DMS114 treated with DMSO at 0.1 percent for 48 hours (cell line): ENCODE results near the gene ACSL6.

Experiments used
- DNase-seq: peaks from one replicate; lab custom pipeline; 2025; ENCODE audit not compliant: unreplicated experiment; lab: John Stamatoyannopoulos, UW

Gene ACSL6

DNA sequence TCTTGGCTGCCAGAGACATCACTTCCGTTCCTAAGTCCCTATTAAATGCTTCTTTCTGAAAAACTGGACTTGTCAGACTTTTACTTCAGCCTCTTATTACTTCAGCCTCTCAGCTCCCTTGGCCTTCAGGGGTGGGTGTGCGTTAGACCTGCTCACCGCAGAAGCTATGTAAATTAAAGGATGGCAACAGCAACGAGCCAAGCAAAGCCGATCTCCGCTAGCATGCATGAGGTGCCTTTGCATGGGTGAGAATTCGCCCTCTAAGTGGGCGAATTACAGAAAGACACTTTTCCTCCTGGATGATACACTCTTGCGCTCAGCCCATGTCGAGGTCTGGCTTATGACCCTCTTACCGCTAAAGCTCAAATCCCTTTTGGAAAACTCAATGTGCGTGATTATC lies 38.1 kb upstream of the ACSL6 start:
- no peak for DNase-seq

DNA sequence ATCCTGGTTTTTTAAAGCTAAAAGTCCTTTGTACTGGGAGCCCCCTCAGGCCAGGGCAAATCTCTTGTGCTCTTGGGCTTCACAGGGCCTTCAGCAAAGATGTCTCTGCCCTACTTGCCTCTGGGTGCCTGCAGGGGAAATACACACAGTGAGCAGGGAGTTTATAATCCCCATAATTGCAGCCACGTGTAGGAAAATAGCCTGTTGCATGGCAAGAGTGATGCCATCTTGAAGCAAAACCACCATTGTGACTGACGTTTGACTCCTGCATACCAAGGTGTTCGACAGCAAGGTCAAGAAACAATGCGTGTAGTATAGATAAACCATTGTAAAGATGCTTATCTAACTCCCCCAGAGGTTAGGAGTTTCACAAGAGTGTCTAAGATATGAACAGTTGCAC lies 37.6 kb upstream of the ACSL6 start:
- no peak for DNase-seq

DNA sequence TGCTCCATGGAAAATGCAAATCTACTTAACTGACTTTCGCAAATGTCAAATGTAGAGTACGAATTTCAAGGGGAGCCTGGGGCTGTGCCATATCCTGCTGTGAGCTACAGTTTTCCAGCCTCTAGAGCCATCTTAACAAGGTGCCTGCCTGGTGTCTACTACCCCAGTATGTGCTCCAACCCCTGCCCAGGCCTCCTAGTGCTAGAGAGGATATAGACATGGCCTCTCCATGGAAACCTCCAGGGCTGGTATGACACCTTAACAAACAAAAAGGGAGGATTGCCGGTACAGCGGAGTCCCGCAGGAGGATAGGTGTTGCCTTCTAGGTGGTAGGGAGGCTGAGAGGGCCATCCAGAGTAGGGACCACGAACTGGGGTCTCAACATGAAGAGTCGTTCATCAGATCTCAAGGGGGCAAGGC lies 35.4 kb upstream of the ACSL6 start:
- no peak for DNase-seq

- no peak for DNase-seq
Measured at GRCh38 chr5:132044207-132044606, 32.7 kb upstream of the ACSL6 start.

GRCh38 chr5:132037353-132037752 lies 25.9 kb upstream of the ACSL6 start:
- no peak for DNase-seq

- DNase-seq = no peak
Measured at GRCh38 chr5:132033122-132033521, 21.7 kb upstream of the ACSL6 start.

GRCh38 chr5:132032196-132032595 lies 20.7 kb upstream of the ACSL6 start:
- no peak for DNase-seq

GRCh38 chr5:132030610-132031009 lies 19.2 kb upstream of the ACSL6 start:
- no peak for DNase-seq

DNA sequence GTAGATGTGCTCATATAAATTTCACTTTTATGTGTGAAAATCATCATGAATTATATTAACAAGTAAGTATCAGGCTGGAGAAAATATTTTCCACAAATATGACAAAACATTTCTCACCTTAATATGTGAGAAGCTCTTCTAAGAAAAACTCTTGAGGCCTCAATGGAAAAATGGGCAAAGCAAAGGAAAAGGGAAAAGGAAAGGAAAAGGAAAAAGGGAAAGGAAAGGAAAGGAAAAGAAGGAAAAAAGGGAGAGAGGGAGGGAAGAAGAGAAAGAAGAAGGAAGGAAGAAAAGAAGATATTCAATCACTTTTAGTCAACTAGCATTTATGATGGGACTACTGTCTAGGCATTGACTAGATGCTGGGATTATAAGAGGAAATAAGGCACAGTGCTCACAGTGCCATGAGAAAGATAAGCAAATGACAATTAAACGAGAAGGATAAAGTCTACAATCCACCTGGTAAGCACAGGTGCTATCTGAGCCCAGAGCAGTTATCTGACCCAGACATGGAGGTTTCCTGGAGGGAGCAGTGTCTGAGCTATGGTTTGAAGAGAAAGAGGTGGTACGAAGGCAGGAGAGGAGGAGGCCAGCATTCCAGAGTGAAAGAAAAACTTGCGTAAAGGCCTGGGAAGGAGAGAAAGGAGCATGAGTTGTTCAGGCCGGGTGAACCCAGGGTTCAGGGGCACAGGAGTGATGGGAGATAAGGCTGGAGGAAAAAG lies 18.3 kb upstream of the ACSL6 start:
- DNase-seq = no peak

DNA sequence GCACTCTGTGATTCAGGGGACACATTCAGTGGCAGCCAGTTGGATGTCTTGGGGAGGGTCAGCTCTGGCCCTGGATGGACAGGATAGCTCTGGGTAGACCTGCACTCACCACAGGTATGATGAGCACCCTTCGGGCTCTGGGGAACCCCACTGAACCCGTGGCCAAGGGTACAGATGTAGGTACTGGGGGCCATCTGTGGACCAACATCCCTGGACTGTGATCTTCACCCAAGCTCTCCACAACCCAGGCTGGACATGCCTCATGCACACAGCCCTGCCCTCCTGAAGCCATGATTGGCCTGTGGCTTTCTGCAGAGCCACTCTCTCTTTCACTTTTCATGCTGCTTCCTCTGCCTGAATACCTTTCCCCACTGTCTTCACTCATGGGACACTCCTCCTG lies 15.6 kb upstream of the ACSL6 start:
- DNase-seq = no peak

GRCh38 chr5:132026516-132027008 lies 15.1 kb upstream of the ACSL6 start:
- DNase-seq = no peak

DNA sequence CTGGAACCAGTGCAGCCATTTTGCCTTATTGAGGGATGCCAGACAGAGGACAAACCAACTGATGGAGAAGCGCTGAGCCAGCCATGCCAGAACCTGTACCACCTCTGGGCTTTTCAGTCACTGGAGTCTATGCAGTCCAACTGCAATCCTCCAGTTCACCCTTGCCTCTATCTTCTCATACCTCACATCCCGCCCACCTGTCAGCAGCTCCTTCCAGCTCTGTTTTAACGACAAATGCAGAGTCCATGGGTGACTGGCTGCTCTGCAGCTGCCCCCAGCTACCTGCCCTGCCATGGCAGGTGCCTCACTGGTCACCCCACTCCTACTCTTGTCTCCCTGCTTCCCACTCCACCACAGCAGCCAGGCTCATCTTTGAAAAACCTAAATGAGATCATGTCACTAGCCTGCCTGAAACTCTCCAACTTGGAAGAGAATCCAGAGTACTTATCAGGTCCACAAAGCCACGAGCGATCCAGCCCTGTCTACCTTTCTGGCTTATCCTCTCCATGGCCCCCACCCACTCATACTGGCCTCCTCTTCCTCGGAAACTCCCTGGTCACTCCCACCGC lies 14.0 kb upstream of the ACSL6 start:
- DNase-seq = no peak

DNA sequence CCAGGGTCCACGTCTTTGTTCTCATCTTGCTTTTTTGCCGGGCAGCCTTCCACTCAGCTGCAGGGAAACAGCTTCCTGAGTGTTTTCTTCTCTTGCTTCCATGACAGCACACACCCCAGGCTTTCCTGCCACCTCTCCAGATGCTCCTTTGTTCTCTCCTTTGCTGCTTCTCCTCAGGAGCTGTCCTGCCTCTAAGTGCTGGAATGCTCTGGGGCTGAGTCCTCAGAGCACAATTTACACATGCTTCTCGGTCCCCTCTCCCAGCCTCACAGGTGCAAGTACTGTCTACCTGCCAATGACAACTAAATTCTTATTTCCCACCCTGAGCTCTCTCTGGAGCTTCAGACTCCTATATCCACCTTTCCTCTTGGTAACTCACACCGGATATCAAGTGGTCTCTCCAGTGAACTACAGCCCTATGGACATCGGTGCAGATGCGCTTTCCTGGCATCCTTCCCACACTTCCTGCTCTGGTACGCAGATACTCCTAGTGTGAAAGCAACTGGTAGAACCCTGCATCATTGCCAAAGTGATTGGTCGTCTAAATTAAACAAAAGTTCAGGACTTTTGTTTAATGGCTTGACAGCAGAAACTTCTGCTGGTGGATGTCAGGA lies 13.4 kb upstream of the ACSL6 start:
- no peak for DNase-seq

GRCh38 chr5:132024117-132024435 lies 12.6 kb upstream of the ACSL6 start:
- no peak for DNase-seq

- no peak for DNase-seq
Measured at GRCh38 chr5:132023258-132024116, 12.0 kb upstream of the ACSL6 start.

DNA sequence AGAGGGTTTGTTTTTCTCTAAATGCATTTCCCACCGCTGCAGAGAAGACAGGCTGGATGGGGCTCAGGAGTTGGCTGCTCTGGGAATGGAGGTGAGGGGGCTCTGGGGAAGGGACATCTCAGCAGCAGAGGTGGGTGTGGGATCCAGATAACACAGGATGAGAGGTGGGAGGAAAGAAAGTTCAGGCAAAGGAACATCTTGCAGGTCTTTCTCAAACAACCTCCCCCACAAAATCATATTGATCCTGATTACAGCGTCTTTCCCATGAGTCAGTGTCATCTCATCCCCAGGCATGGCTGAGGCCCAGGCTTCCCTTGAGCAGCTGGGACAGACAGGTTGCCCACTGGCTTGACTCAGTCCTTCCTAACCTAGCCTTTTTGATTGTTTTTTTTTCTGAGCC lies 11.3 kb upstream of the ACSL6 start:
- DNase-seq = no peak

DNA sequence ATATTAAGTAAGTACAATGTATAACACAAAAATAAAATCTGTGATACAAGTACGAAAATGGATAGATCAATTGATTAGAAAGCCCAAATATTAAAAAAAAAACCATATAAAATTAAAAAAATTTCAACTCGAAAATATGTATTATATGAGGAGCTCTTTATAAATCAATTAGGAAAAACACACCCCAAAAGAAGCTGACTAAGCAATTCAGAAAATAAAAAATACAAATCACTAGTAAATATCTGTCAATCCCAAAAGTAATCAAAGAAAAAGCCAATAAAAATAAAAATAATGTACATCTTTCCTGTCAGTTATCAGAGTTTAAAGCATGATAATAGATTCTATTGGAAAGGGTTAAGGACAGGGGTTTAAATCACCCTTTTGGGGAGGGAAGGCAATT lies 10.2 kb upstream of the ACSL6 start:
- DNase-seq = no peak

GRCh38 chr5:132020568-132021339 lies 9.3 kb upstream of the ACSL6 start:
- no peak for DNase-seq

GRCh38 chr5:132019857-132020555 lies 8.5 kb upstream of the ACSL6 start:
- DNase-seq = no peak

- DNase-seq = no peak
Measured at GRCh38 chr5:132019337-132019736, 7.9 kb upstream of the ACSL6 start.
